ENCODE results near the gene SNX22.
"Not testable (repeated sequence)": the region's sequence is repeated elsewhere in the genome, so short reads cannot be mapped to it uniquely, and the experiment has no call there.

The SNX22 gene

GRCh38 chr15:64151727-64152506 is at the start of gene SNX22:
Gene SNX22, plus strand, starts transcription at chr15:64151731. Its CDS starts 45 bp downstream, at chr15:64151776.
- Histone ChIP-seq H3K4me1 (ENCODE audit: control insufficient read depth, insufficient read depth, low read length, unreplicated experiment) (peaks cover 4% of the 10 kb centered on the region), H3K27me3 (ENCODE audit: insufficient read depth, low read length) (peaks cover 19% of the 10 kb centered on the region), H3K79me2 (ENCODE audit: control insufficient read depth, insufficient read depth, low read length, unreplicated experiment) (no peaks in the 10 kb centered on the region), H3K27ac (ENCODE audit: low read depth, low read length) (no peak within 1 kb of the TSS), H3K4me3 (ENCODE audit: low read depth, low read length) (peak within 1 kb of the TSS; percentile 63), H2AFZ (ENCODE audit: low read length, unreplicated experiment) (peak within 1 kb of the TSS; percentile 54), H3K36me3 (ENCODE audit: insufficient read depth, low read length) (peaks cover 5% of the 10 kb centered on the region; the same call in 1 of the 2 replicates)

DNA sequence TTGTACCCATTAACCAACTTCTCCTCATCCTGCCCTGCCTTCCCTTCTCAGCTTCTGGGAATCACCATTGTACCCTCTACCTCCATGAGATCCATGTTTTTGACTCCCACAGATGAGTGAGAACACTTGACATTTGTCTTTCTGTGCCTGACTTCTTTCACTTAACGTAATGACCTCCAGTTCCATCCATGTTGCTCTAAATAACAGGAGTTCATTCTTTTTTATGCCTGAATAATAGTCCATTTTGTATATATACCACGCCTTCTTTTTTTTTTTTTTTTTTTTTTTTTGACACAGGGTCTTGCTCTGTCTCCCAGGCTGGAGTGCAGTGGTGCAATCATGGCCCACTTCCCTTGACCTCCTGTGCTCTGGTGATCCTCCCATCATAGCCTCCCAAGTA is 49.0 kb upstream of the SNX22 start:
- H2AFZ ChIP-seq (ENCODE audit: low read length, unreplicated experiment) = no peak overlapping the region
- peaks cover 11% of the 10 kb centered on the region for H3K4me1 ChIP-seq (ENCODE audit: control insufficient read depth, insufficient read depth, low read length, unreplicated experiment)
- no peak overlapping the region for H3K4me3 ChIP-seq (ENCODE audit: low read depth, low read length)

DNA sequence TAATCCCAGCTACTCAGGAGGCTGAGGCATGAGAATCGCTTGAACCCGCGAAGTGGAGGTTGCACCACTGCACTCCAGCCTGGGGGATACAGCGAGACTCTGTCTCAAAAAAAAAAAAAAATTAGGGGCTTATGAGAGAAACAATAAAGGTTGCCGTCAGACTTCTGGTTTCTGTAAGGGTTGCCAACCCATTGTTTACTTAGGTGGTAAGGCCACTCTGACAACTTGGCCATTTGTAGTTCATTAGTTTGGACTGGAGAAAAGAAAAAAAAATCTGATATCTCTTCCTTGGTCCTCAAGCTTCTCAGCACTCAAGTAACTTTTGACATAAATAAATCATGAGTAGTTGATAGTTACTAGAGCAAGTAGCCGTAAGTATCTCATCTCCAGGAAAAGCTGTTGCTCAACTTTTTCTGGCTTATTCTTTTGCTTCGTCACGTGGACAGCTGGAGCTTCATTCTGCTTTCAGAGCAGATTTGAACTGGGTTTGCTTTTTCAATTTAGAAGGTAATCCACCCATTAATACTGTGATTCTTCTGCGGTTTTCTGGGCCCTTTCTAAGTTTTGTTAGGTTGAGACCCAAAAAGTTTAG is 46.3 kb upstream of the SNX22 start:
- peaks cover 4% of the 10 kb centered on the region; the same call in 1 of the 2 replicates for H3K36me3 ChIP-seq (ENCODE audit: insufficient read depth, low read length)
- no peak overlapping the region for H2AFZ ChIP-seq (ENCODE audit: low read length, unreplicated experiment)
- no peaks in the 10 kb centered on the region for H3K27me3 ChIP-seq (ENCODE audit: insufficient read depth, low read length)
- H3K4me3 ChIP-seq (ENCODE audit: low read depth, low read length) = 0 out of 2 replicates have a peak overlapping the region, but pooled peaks have one; percentile 3
- H3K79me2 ChIP-seq (ENCODE audit: control insufficient read depth, insufficient read depth, low read length, unreplicated experiment) = peaks cover 82% of the 10 kb centered on the region
- H3K27ac ChIP-seq (ENCODE audit: low read depth, low read length) = peak overlapping the region; percentile 27
- H3K4me1 ChIP-seq (ENCODE audit: control insufficient read depth, insufficient read depth, low read length, unreplicated experiment) = peaks cover 4% of the 10 kb centered on the region

More for the DNA sequence above, 49.0 kb upstream of the SNX22 start:
- Histone ChIP-seq H3K36me3 (ENCODE audit: insufficient read depth, low read length) (peaks cover 4% of the 10 kb centered on the region; the same call in 1 of the 2 replicates), H3K27ac (ENCODE audit: low read depth, low read length) (no peak overlapping the region), H3K79me2 (ENCODE audit: control insufficient read depth, insufficient read depth, low read length, unreplicated experiment) (peaks cover 84% of the 10 kb centered on the region), H3K27me3 (ENCODE audit: insufficient read depth, low read length) (no peaks in the 10 kb centered on the region)

- H3K36me3 ChIP-seq (ENCODE audit: insufficient read depth, low read length) = peaks cover 4% of the 10 kb centered on the region; the same call in 1 of the 2 replicates
- peaks cover 82% of the 10 kb centered on the region for H3K79me2 ChIP-seq (ENCODE audit: control insufficient read depth, insufficient read depth, low read length, unreplicated experiment)
- H3K27ac ChIP-seq (ENCODE audit: low read depth, low read length) = no peak overlapping the region
- H3K4me1 ChIP-seq (ENCODE audit: control insufficient read depth, insufficient read depth, low read length, unreplicated experiment) = peaks cover 14% of the 10 kb centered on the region
- H3K4me3 ChIP-seq (ENCODE audit: low read depth, low read length) = no peak overlapping the region
- no peak overlapping the region for H2AFZ ChIP-seq (ENCODE audit: low read length, unreplicated experiment)
- no peaks in the 10 kb centered on the region for H3K27me3 ChIP-seq (ENCODE audit: insufficient read depth, low read length)
Observed at GRCh38 chr15:64107337-64107736, 44.2 kb upstream of the SNX22 start.

GRCh38 chr15:64110108-64110701 is 41.3 kb upstream of the SNX22 start:
- H2AFZ ChIP-seq (ENCODE audit: low read length, unreplicated experiment); H3K4me3 ChIP-seq (ENCODE audit: low read depth, low read length); H3K27me3 ChIP-seq (ENCODE audit: insufficient read depth, low read length); H3K27ac ChIP-seq (ENCODE audit: low read depth, low read length): not testable (repeated sequence)
- H3K79me2 ChIP-seq (ENCODE audit: control insufficient read depth, insufficient read depth, low read length, unreplicated experiment) = peaks cover 62% of the 10 kb centered on the region
- H3K36me3 ChIP-seq (ENCODE audit: insufficient read depth, low read length) = peaks cover 10% of the 10 kb centered on the region
- H3K4me1 ChIP-seq (ENCODE audit: control insufficient read depth, insufficient read depth, low read length, unreplicated experiment) = peaks cover 17% of the 10 kb centered on the region

DNA sequence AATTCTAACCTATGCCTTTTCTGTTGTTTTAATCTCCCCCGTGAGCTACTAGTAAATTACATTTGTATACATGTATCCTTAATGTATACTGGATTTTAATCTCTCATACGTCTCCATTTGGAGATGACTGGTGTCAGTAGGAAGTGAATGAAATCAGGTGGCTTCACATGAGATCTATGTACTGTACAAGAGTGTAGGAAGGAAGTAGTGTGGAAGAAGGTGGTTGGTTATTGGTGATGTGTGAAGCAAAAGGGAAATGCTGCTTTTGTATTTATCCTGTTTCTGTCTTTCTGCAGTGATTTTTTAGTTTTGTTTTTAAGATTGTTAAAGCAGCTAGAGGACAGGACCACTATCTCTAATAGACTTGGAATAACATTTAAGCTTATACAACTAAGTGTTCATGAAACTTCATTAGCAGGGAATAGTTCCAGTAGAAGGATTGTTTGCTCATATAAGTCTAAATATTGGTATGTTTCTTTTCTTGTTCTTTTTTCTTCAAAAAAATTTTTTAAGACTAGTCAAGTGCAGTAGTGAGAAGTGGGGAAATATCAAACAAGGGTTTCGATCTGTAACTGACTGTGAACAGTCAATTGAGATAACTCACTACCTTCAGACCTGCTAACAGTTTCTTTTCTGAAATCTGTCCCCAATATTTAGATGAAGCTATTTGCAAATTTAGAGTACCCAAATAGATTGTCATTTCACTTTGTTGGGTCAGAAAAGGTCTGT is 40.4 kb upstream of the SNX22 start:
- Histone ChIP-seq H2AFZ (ENCODE audit: low read length, unreplicated experiment) (no peak overlapping the region), H3K27me3 (ENCODE audit: insufficient read depth, low read length) (no peaks in the 10 kb centered on the region), H3K79me2 (ENCODE audit: control insufficient read depth, insufficient read depth, low read length, unreplicated experiment) (peaks cover 55% of the 10 kb centered on the region), H3K4me3 (ENCODE audit: low read depth, low read length) (no peak overlapping the region), H3K4me1 (ENCODE audit: control insufficient read depth, insufficient read depth, low read length, unreplicated experiment) (peaks cover 12% of the 10 kb centered on the region), H3K36me3 (ENCODE audit: insufficient read depth, low read length) (peaks cover 10% of the 10 kb centered on the region), H3K27ac (ENCODE audit: low read depth, low read length) (no peak overlapping the region)

DNA sequence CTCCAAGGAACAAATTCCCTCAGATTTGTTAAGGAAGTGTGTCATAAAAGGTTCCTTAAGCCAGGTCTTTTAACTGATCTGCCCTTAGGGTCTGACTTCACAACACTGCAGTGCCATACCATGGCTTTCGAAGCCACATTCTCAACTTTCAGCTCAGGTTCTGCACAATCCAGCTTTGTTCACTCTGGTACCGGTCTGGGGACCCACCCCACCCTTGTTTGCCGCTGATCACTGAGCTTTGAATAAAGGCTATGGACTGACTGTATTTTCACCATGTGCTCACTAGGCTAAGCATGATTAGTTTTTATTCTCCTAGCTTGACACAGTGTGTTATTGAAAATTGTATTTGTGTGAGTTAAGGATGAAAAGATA is 39.9 kb upstream of the SNX22 start:
- no peak overlapping the region for H3K4me3 ChIP-seq (ENCODE audit: low read depth, low read length)
- H3K79me2 ChIP-seq (ENCODE audit: control insufficient read depth, insufficient read depth, low read length, unreplicated experiment) = peaks cover 51% of the 10 kb centered on the region

GRCh38 chr15:64112073-64112772 is 39.3 kb upstream of the SNX22 start:
- peak overlapping the region; percentile 50 for H3K27ac ChIP-seq (ENCODE audit: low read depth, low read length)
- no peaks in the 10 kb centered on the region for H3K27me3 ChIP-seq (ENCODE audit: insufficient read depth, low read length)
- peaks cover 45% of the 10 kb centered on the region for H3K79me2 ChIP-seq (ENCODE audit: control insufficient read depth, insufficient read depth, low read length, unreplicated experiment)
- no peak overlapping the region for H2AFZ ChIP-seq (ENCODE audit: low read length, unreplicated experiment)
- peaks cover 12% of the 10 kb centered on the region for H3K4me1 ChIP-seq (ENCODE audit: control insufficient read depth, insufficient read depth, low read length, unreplicated experiment)
- H3K36me3 ChIP-seq (ENCODE audit: insufficient read depth, low read length) = peaks cover 7% of the 10 kb centered on the region; the same call in 1 of the 2 replicates
- no peak overlapping the region for H3K4me3 ChIP-seq (ENCODE audit: low read depth, low read length)

More for the DNA sequence above, 39.9 kb upstream of the SNX22 start:
- Histone ChIP-seq H3K27me3 (ENCODE audit: insufficient read depth, low read length) (no peaks in the 10 kb centered on the region), H3K4me1 (ENCODE audit: control insufficient read depth, insufficient read depth, low read length, unreplicated experiment) (peaks cover 12% of the 10 kb centered on the region), H3K27ac (ENCODE audit: low read depth, low read length) (no peak overlapping the region), H2AFZ (ENCODE audit: low read length, unreplicated experiment) (no peak overlapping the region), H3K36me3 (ENCODE audit: insufficient read depth, low read length) (peaks cover 10% of the 10 kb centered on the region)

GRCh38 chr15:64112904-64113303 is 38.6 kb upstream of the SNX22 start:
- H3K36me3 ChIP-seq (ENCODE audit: insufficient read depth, low read length) = peaks cover 7% of the 10 kb centered on the region; the same call in 1 of the 2 replicates

More at GRCh38 chr15:64112904-64113303, 38.6 kb upstream of the SNX22 start:
- H3K4me3 ChIP-seq (ENCODE audit: low read depth, low read length) = no peak overlapping the region
- peaks cover 12% of the 10 kb centered on the region for H3K4me1 ChIP-seq (ENCODE audit: control insufficient read depth, insufficient read depth, low read length, unreplicated experiment)
- H3K27me3 ChIP-seq (ENCODE audit: insufficient read depth, low read length) = no peaks in the 10 kb centered on the region
- H3K79me2 ChIP-seq (ENCODE audit: control insufficient read depth, insufficient read depth, low read length, unreplicated experiment) = peaks cover 39% of the 10 kb centered on the region
- no peak overlapping the region for H2AFZ ChIP-seq (ENCODE audit: low read length, unreplicated experiment)
- H3K27ac ChIP-seq (ENCODE audit: low read depth, low read length) = peak overlapping the region; percentile 50

Data from ACC112 (cell line).